Stimulated activated CD4-positive, alpha-beta T cell treated with anti-CD3 and anti-CD28 coated beads, Interleukin-12 subunit alpha, Interleukin-12 subunit beta, amount 100 ng/mL, for 24 hours (primary cell): ENCODE data around the gene ACIN1.

Source experiments
- DNase-seq, 2 experiments: peaks; one replicate each; pipeline ENCODE4 v3.0.0-alpha.2; 2020; ENCODE audit warnings: low read depth in 2 of 2

The ACIN1 gene

DNA sequence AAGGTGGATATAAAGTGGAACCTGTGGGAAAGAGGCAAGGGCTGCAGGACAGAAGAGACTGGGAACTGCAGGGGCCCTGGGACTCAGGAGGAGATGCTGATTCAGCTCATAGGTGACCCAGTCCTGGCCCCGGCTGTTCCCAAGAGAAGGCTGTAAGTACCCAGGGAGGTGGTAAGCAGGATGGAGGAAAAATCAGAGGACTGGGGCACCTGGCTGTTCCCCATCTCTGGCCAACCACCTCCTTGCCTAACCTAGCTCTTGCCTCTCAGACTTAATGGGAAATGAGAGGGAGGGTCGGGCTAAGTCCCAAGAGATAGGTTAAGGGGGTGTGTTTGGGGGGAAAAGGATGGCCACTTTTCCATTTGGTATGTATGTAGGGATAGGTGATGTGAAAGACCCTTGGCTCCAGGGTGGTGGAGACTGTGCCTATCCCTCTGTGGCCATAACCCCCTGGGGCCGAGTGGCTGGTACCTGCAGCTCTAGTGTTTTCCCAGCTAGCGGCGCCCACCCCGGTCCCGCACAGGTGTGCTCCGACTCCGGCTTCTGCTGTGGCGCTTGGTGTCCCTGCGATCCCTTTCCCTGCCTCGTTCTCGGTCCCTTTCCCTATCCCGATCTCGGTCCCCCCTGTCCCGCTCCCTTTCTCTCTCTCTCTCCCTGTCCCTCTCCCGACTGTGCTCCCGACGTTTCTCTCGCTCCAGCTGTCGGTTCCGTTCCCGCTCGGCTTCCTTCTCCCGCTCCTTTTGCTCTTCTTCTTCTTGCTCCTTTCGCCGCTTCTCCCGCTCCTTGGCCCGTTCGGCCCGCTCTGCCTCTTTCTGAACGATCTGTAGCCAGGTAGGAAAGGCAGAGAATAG is 36.1 kb downstream of the ACIN1 start:
- no peak for DNase-seq

DNA sequence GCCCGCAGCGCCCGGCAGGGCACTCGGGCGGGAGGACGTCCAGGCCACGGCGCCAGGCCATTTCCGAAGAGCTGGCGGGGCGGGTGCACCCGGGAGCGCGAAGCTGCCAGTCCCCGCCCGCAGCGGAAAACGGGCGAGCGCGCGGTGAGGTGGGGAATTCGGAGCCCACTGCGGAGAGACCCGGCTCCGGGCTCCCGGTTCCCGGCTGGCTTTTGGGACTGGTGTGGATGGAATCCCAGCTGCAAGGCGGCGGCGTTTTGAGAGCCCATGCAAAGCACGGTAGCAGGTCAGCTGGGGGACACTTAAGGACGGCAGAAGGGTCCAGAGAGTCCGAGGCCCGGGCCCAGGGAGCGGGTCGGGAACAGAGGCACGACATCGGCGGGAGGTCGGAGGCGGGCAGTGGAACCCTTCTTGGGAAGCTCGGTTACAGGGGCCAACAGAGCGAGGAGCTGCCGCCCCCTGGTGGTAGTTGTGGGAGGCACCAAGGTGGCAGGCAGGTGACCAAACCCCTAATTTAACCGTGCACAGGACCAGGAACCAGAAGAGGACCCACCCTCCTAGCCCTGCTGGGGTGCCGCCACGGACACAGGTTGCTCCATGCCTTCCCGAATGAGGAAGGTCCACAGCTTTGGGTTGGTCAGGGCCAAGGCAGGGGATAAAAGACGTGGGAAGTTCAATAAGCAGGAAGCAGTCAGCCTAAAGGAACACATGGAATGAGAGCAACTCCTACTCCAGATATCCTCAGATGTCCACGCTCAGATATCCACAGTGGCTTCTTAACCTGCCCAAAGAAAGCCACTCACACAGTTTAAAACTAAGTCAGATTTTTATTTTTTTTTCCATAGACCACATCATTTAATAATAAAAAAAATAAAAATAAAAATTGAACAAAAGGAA is 36.9 kb downstream of the ACIN1 start:
- peak; percentile 65 to 86 for DNase-seq

DNA sequence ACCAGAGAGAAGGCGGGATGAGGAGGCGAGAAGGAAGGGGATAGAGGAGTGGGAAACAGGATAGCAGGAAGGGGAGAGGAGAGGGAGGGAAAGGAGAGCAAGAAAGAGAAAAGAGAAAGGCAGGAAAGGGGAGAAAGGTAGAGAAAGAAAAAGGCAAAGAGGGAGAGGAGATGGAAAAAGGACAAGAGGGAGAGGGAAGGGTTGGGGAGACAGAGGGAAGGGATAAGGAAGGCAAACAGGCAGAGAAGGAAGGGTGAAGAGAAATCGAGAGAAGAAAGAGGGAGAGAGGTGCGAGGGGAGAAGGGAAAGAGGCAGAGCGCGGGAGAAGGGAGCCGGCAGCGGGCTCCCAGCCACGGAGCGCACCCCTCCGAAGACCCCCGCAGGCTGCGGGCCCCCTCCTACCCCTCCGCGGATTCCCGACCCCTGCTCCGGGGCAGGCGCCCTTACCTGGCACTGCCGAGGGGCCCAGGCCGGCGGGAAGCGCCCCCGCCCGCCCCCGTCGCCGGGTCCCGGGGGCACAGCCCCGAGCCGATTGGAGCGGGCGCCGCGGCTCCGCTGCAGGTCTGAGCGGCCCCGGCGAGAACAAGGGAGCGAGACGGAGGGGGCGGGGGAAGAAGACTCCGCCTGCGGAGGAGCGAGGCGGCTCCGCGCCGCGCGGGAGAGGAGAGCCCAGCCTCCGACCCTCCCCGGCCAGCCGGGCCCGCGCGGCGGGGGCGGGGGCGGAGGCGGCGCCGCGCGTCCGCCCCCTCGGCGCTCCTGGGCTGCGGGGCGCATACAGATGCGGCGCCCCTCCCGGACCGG is 37.8 kb downstream of the ACIN1 start, which contains the start of gene CDH24:
CDH24 (minus strand) TSS at position 565 of the 801 bp plus-strand sequence. CDS start 1,787 bp downstream, outside the sequence.
- peak in 1 of 2 experiments; percentile 69 for DNase-seq

DNA sequence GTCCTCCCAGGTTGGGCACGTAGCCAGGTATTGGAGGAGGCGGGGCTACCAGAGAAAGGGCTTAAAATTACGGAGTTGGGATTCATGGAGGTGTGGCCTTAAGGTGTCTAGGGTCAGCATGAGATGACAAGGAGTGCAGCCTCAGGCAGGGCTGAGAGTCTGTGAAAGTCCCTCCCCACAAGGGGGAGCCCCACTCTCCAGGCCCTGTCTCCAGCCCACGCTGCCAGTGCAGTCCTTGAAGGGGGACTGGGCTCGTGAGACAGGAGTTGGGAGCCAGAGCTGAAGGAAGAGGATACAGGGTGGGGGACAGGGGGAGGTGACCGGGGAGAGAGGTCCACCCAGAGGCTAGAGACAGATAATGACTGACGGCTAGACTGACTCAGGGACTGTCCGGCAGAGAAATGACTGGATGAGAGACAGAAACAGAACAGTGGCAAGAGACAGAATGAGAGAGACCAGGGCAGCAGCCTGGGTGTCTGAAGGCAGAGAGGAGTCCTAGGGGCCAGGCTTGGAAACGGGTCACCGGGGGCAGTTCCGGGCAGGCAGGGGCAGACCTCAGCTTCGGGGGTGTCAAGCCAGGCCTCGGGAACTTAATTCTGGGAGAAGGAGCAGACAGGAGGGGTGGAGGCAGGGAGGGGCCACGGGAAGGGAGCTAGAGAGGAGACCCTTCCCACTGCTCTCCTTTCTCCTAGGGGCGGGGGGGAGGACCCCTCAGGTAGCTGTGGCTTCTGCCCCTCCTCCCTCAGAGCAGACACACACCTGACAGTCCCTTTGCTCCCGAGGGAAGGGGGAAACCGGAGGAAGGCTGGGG is 38.6 kb downstream of the ACIN1 start:
- DNase-seq = peak in 1 of 2 experiments; percentile 64

DNA sequence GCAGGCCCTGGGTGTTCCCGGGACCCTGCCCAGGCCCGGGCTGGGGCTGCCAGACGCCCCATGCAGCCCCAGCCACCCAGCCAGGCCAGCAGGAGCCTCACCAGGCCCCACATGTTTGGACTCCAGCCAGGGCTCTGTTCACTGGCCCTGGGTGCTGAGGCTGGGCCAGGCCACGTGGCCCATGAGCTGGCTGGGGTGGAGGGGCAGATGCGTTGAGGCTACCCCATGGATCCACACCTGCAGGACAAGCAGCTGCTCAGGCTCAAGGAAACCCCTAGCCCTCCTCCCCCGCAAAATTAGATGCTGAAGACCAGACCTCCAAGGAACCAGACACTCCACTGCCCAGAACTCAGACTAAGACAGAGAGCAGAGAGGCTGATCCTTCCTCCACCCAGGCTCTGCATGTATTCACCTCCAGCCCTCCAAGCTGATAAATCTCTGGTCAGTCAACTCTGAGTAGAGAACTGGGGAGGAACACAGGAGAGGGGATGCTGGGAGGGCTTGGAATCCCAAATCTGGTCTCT is 39.3 kb downstream of the ACIN1 start:
- no peak for DNase-seq

DNA sequence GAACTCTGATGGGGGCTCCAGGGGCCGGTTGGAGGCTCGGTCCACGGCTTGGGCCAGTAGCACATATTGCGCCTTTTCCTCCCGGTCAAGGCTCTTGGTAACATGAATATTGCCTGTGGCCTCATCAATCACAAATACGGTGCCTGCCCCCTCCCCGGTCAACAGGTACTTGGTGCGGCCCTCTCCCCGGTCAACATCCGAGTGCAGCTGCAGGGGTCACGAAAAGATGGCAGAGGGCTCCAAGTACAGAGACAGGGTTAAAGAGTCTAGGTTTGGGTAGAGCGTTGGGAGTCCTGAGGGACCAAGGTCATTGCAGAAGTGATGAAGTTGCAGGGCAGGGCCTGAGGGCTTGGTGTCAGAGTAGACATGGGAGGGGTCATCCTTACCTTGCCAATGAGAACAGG is 39.8 kb downstream of the ACIN1 start:
- DNase-seq = no peak

DNA sequence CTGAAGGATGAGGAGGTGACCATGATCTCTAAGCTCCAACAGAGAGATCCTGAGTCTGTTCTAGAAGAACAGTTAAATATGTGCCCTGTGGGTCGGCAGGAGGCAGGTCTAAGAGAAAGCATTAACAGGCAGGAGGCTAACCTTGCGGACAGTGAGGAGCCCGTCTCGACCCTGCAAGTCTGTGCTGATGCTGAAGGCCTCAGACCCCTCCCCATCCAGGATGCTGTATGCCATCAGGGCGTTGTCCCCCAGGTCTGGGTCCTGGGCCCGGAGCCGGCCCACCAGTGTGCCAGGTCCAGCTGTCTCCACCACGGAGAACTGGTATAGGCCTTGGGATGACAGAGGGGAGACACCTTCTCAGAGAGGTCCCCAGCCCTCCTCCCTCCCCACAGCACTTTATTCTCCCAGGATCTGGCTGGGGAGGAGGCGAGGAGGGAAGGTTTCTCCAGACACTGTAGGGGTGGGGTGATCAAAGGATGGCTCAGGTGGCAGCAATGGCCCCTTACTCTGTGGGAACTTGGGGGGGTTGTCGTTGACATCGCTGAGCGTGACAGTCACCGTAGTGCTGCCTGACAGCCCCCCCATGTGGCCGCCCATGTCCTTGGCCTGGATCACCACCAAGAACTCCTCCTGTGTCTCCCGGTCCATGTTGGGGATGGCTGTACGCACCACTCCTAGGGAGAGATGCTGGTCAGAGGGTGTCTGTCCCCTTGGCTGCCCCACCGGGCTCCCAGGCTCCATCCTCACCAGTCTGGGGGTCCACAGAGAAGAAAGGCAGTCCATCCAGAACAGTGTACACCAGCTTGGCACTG is 40.7 kb downstream of the ACIN1 start:
- no peak for DNase-seq

DNA sequence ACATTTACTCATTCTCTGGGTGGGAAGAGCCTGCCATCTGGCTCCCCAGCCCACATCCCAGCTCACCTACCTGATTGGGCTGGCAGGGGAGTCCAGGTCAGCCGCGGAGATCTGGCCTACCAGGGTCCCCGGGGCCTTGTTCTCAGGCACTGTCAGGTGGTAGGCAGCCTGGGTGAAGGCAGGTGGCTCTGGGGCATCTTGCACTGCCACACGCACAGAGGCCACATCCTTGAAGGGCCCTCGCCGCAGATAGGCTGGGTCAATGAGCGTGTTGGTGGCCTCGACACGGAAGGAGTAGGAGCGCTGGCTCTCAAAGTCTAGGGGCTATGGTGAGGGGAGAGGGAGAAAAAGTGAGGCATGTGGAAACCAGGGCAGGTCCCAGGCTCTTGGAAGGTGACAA is 41.5 kb downstream of the ACIN1 start:
- no peak for DNase-seq

DNA sequence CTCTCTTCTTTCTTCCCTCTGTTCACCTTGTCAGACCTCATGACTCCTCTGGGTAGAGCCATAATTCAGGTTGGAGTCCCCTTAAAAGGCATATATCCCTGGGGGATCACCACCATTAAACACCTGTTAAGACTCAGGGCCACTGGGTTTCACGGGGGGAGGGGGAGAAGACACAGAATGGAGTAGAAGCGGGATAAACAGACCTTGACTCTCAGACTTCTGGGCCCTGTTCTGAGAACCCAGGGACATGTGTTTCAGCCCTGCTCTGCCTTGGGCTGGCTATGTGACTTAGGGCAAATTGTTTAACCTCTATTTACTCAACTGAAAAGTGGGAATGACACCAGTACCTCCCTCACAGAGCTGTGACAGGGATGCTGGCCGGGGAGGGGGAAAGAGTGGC is 42.3 kb downstream of the ACIN1 start:
- DNase-seq = no peak

DNA sequence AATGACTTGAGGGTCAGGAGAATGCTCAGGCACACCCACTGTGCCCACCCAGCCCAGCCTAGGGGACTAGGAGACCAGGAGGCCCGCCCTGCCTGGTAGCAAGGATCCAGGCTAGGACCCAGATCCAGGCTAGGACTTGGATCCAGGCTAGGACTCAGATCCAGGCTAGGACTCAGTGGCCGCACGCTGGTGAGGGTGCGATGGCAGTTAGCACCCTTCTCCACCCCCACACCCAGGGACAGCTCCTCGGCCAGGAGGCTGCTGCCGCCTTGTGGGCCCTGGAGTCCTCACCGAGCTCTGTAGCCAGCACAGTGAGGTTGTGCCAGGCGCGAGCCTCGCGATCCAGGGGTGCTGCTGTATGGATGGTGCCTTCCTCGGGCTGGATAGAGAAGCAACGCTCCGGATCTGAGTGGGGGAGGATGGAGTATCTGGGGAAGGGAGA is 42.7 kb downstream of the ACIN1 start:
- DNase-seq = no peak

DNA sequence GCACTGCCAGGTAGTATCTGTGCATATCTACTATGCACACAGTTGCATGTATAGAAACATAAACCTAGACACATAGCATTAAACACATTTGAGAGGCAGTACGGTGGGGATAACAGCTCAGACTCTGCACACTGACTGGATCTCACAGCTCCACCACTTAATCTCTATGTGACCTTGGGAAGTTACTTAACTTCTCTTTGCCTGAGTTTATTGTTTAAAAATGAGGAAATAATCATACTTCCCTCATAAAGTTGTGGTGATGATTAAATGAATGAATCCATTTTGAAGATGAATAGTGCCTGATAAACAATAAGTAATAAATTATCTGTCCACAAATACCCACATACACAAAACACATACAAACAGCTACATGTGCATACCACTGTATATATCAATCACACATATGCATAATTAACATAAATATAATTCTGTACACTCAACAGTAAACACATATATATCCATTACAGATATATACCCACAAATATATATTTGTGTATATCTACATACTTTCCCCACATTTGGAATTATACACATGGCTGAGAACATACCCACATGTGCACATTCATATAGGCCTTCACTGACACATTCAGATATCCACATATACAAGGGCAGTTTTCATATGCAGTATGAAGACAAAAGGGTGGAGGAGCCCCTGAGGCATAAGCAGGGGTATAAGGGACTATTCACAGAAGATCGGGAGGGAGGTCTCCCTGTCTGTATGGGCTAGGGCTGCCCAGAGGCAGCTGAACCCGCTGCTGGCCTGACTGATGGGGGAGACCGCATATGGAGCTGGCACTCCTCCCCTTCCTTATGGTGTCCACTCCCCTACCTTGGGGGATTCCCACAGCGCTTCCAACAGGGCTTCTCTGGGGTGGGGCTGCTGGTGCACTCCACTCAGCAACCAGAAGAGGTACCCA is 43.5 kb downstream of the ACIN1 start:
- no peak for DNase-seq

DNA sequence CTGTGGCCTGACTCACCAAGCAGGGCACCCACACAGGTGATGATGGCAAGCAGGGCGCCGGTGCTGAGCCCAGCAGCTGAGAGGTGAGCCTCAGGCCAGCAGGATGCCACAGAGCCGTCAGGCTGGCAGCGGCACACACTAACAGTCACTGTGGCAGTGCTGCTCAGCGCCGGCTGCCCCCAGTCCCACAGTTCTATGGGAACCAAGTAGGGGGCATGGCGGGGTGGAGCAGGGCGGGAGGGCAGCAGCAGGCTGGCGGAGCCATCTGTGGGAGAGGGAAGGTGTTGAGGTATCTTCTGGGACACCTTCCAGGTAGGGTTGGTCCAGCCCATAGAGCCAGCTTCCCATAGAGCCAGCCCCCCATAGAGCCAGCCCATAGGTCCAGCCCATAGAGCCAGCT is 45.9 kb downstream of the ACIN1 start:
- no peak for DNase-seq

DNA sequence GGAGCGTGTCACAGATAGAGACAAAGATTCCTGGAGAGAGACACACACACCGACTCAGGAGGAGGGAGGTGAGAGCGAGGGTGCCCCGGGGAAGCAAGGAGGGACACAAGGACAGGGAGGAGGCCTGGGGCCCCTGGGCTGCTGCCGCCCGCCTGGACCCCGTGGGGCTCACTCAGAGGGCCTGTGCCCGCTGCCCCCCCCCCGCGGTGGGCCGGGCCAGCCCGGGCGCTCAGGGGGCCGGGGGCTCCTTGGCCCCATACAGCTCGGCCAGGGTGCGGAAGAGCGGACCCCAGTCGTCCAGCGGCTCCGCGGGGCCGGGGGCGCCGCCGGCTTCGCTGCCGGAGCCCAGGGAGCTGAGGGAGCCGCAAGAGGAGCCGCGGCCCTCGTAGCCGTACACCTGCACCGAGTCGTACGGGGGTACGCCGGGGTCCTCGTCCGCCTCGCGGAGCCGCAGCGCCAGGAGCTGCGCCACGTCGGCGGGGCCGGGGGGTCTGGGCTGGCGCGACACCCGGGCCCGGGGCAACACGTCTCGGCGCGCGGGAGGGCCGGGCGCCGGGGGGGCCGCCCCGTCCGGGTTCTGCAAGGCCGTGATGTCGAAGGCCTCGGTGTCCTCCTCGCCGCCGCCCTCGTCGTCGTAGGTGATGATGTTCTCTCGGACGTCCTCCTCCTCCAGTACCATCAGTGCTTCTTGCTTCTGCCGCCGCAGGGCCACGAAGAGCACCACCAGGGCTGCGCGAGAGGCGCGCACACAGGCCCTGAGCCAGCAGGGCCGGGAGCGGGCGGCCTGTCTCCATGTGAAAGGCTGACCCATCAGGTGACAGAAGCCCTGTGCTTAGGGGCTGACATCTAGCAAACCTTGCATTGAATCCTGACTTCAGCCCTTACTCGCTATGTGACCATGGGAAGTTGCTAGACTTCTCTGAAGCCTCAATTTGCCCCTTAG is 46.9 kb downstream of the ACIN1 start:
- DNase-seq = no peak

DNA sequence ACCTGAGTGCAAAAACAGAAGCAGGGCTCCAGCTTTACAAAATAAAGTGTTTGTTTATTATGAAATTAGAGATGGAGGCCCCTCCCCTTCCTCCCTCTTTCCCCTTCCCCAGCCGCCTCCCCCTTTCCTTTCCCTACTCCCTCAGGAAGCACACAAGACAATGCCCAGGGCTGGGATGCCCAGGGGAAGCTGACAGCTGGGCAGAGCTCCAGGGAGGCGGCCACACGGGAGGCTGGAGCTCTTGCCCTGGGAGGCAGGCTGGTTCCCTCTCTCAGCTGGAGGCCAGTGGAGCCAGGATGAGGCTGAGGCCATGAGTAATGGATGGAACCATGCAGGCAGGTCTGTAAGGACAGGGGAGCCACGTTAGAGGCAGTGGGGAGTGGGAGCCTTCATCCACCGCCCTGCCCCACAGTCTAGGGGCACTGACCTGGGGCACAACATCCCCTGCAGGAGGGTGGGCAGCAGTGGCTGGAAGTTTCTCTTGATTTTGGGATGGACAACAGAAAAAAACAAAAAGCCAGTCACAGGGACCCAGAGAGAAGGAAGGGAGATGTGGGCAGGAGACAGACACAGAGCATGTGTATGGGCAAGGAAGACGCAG is 47.8 kb downstream of the ACIN1 start:
- DNase-seq = no peak

DNA sequence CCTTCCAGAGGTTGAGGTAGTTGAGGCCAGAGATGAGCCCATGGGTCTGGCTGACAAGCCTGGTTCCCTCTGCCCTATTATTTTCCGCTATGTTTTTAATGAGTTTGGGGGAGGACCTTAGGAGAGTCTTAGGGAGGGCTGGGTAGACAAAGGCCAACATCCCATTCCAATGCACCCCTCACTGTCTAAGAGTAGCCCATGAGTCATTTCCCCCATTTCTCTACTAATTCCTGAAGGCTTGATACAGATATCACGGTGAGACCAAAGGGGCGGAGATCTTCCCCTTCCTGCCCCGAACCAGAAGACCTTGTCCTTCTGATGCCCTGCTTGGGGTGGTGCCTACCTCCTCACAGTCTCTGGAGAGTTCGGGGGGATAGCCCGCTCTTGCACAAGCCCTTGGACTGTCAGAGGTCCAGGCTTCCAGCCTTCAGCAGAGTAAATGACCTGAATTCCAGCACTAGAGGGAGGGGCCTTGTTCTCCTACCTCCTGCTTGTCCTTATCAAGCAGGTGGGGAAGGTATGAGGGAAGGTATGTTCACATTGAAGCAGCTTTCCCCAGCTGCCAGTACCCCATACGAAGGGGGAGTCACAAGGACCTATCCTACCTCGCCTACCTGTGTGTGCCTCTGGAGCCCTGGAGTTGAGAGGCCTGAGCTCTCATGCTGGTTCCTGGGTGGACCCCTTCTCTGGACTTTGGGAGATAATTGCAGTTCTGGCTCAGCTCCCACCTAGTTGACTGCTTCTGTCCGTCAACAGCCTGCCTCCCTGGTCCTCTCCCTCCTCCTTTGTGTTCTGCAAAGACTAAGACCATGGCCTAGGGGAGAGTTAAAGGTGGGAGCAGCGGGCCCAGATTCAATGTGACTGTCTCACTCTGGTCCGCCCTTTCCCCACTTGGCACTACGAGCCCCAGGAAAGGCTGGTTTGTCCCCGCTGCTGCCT is 49.2 kb downstream of the ACIN1 start:
- no peak for DNase-seq

DNA sequence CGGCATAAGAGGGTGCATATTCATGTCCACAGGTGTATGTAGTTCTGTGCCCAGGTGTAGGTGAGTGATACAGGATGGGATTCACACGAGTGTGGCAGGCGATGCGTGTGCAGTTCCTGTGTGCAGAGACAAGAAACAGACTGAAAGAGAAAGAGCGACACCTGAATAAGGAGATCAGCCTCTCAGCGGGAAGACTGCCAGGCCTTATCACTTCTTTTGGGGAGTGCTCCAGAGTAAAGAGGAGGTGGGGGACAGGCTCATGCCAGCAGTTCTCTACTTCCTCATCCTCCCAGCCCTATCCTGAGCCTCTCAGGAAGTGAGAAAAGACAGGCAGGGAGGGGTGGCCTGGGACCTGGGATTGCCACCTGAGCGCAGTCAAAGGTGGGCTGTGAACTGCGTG is 50.1 kb downstream of the ACIN1 start:
- no peak for DNase-seq
